Fibroblast of the aortic adventitia (primary cell): Measurements from ENCODE around the gene SAMD4A. TPM values are rescaled to one million over a fixed set of nuclear protein-coding genes. Genes with fewer than 3 reads are reported as not detected.

ENCODE experiments used
- DNase-seq: peaks from one replicate; pipeline ENCODE4 v3.0.0-alpha.2; 2010; ENCODE audit warnings: low read depth
- H3K4me3 ChIP-seq: 2 replicates; pipeline ENCODE4 v1.5.1; 2011; ENCODE audit warnings: low read depth, mild to moderate bottlenecking, control low read depth, low read length, moderate library complexity
- CTCF ChIP-seq: IDR thresholded peaks from 2 replicates; pipeline ENCODE4 v1.5.1; 2011; ENCODE audit warnings: mild to moderate bottlenecking, low read length, control low read depth, inconsistent platforms; ENCODE audit not compliant: insufficient read depth
- total RNA-seq: library from RNA; depleted of rRNA; stranded (reverse); fragments of >200 nt; gene quantifications from 2 replicates; pipeline ENCODE4 v1.2.3, GENCODE V29; 2012; ENCODE audit warnings: low replicate concordance

SAMD4A gene
- total RNA-seq, 1 donor = 20.1 TPM

DNA sequence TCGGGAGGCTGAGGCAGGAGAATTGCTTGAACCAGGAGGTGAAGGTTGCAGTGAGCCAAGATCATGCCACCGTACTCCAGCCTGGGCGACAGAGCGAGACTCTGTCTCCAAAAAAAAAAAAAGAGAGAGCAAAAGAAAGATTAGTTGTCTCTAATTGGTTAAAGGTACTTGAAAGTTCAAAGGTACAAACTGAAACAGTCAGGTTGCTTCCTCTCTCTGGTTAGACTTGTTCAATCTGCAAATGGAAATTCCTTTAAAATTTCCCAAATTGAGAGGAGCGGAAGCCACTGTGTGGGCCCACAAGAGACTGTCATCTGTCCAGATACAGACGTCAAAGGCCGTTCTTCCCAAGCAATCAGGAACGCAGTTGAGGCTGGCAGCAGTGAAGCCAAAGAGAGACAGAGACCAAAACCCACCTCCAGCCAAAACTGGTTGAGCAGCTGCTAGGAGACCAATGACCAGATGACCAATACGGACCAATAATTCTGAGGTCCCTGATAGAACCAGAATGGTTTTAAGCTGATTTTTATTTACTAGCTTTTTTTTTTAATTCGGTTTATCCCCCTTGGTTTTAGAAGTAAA lies 272.1 kb downstream of the SAMD4A start:
- no peak overlapping the region for H3K4me3 ChIP-seq
- DNase-seq = no peak
- no peak for TF ChIP-seq CTCF

- no peak for TF ChIP-seq CTCF
- DNase-seq = peak; percentile 72
- no peak overlapping the region for H3K4me3 ChIP-seq
Observed at GRCh38 chr14:54839701-54840119, 272.8 kb downstream of the SAMD4A start.

DNA sequence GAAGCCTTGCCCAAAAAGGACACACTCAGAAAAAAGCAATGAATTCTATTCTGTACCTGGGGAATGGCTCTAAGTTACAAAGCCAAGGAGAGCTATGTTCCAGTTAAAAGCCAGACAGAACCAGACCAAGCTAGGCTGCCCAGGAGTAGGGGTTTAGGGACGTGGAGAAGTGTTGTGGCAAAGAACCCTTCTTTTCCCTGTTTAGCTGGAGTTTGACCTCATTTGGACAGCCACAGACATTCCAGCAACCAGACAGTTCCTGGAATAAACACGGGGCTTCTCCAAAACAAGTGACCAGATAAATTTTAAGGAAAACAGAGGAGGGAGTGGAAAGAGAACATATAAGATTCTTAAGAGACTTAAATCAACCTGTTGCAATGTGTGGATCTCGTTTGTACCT lies 273.4 kb downstream of the SAMD4A start:
- TF ChIP-seq CTCF = no peak
- peak; percentile 15 for DNase-seq
- no peak overlapping the region for H3K4me3 ChIP-seq

- no peak for TF ChIP-seq CTCF
- DNase-seq = no peak
Observed at GRCh38 chr14:54840798-54841197, 273.9 kb downstream of the SAMD4A start.

More at GRCh38 chr14:54840798-54841197, 273.9 kb downstream of the SAMD4A start:
- H3K4me3 ChIP-seq = no peak overlapping the region

Other genes with a start within 250 kb of the SAMD4A start
- 10.7 and 33.4 TPM in 2 replicates for gene CDKN3, start 170.1 kb upstream of the SAMD4A start, total RNA-seq
- gene CNIH1, start 125.8 kb upstream of the SAMD4A start, total RNA-seq = 27.5 and 326 TPM in 2 replicates
- gene GMFB, start 78.1 kb upstream of the SAMD4A start, total RNA-seq = 73.8 and 129 TPM in 2 replicates
- 7.0 and 19.7 TPM in 2 replicates for gene CGRRF1, start 57.2 kb upstream of the SAMD4A start, total RNA-seq